T-helper 2 cell (primary cell): ENCODE measurements around the gene ATXN7L1.
A peak's percentile ranks its signal among the peaks of the same experiment; 100 is the strongest.
"Not testable (repeated sequence)": the region's sequence is repeated elsewhere in the genome, so short reads cannot be mapped to it uniquely, and the experiment has no call there.

Experiments
- DNase-seq, 5 experiments: peaks; one replicate each; pipeline versions ENCODE4 v3.0.0 to v3.0.0-alpha.2; 2012 to 2022

The ATXN7L1 gene

GRCh38 chr7:105610165-105610930 is 266.1 kb downstream of the ATXN7L1 start:
- DNase-seq = no peak

GRCh38 chr7:105602325-105603305 is 273.8 kb downstream of the ATXN7L1 start:
- no peak for DNase-seq

GRCh38 chr7:105600720-105601550 is 275.5 kb downstream of the ATXN7L1 start:
- DNase-seq = no peak

- DNase-seq = no peak
Observed at GRCh38 chr7:105599551-105599950, 276.8 kb downstream of the ATXN7L1 start.

- DNase-seq = not testable (repeated sequence)
Observed at GRCh38 chr7:105599080-105599479, 277.3 kb downstream of the ATXN7L1 start.

GRCh38 chr7:105596866-105597265 is 279.5 kb downstream of the ATXN7L1 start:
- no peak for DNase-seq

GRCh38 chr7:105594034-105594433 is 282.4 kb downstream of the ATXN7L1 start:
- DNase-seq = no peak

GRCh38 chr7:105591522-105591921 is 284.9 kb downstream of the ATXN7L1 start:
- DNase-seq = no peak

GRCh38 chr7:105590793-105591192 is 285.6 kb downstream of the ATXN7L1 start:
- DNase-seq = no peak

- DNase-seq = peak in 3 of 5 experiments; percentile 10 to 82 (median 10)
Observed at GRCh38 chr7:105589356-105590077, 286.9 kb downstream of the ATXN7L1 start.

GRCh38 chr7:105587909-105588635 is 288.3 kb downstream of the ATXN7L1 start:
- DNase-seq = no peak

GRCh38 chr7:105585850-105586500 is 290.4 kb downstream of the ATXN7L1 start:
- DNase-seq = peak in 1 of 5 experiments; percentile 15

- no peak for DNase-seq
Observed at GRCh38 chr7:105584165-105584564, 292.2 kb downstream of the ATXN7L1 start.

GRCh38 chr7:105583061-105583460 is 293.3 kb downstream of the ATXN7L1 start:
- DNase-seq = no peak

- peak in 3 of 5 experiments; percentile 17 to 71 (median 23) for DNase-seq
Observed at GRCh38 chr7:105581066-105581811, 295.2 kb downstream of the ATXN7L1 start, which contains the start of gene EFCAB10. Gene EFCAB10 (minus strand): TSS chr7:105581493. CDS start chr7:105581463, 30 bp downstream.

- DNase-seq = no peak
Observed at GRCh38 chr7:105580022-105580740, 296.2 kb downstream of the ATXN7L1 start.

GRCh38 chr7:105578496-105578895 is 297.9 kb downstream of the ATXN7L1 start:
- no peak for DNase-seq

GRCh38 chr7:105577251-105577650 is 299.1 kb downstream of the ATXN7L1 start:
- no peak for DNase-seq

- DNase-seq = no peak
Observed at GRCh38 chr7:105571891-105572290, 304.5 kb downstream of the ATXN7L1 start.
